Measurements from ENCODE around the gene DCDC2C.

- TF ChIP-seq POLR2A (IDR thresholded peaks at IDR 0.05; ENCODE audit: low read depth, low read length) (no peak), POLR2AphosphoS5 (IDR thresholded peaks at IDR 0.05; ENCODE audit: low read depth, low read length) (no peak)
Observed at GRCh38 chr2:3741867-3742602, 38.7 kb downstream of the DCDC2C start.

Measured in GM12892 (cell line).